Peyer's patch (tissue), 4 donors: ENCODE results near the gene STARD9. TPM values are rescaled to one million over a fixed set of nuclear protein-coding genes. Genes with fewer than 3 reads are reported as not detected.

ENCODE experiments used
- DNase-seq, 3 donors: peaks; one replicate each; pipeline ENCODE4 v3.0.0-alpha.2; 2017 to 2019
- H3K27ac ChIP-seq, 4 donors: fragments of 200-600 bp; sonication (generic); one replicate each; pipeline ENCODE4 v1.5.1; 2016 to 2019
- H3K27me3 ChIP-seq, 2 donors: fragments of 200-600 bp; sonication (generic); one replicate each; pipeline ENCODE4 v1.5.1; 2019
- H3K36me3 ChIP-seq, 3 donors: fragments of 200-600 bp; sonication (generic); one replicate each; pipeline ENCODE4 v1.5.1; 2016 to 2019
- H3K4me1 ChIP-seq, 4 donors: fragments of 200-600 bp; sonication (generic); one replicate each; pipeline ENCODE4 v1.5.1; 2016 to 2019
- H3K4me3 ChIP-seq, 4 donors: fragments of 200-600 bp; sonication (generic); 1 replicate in 3 of 4; 2 replicates in 1 of 4; pipeline ENCODE4 v1.5.1; 2016 to 2019; ENCODE audit warnings: mild to moderate bottlenecking in 1 of 4
- H3K9me3 ChIP-seq, 4 donors: fragments of 200-600 bp; sonication (generic); one replicate each; pipeline ENCODE4 v1.5.1; 2016 to 2019; ENCODE audit warnings: mild to moderate bottlenecking in 1 of 4
- CTCF ChIP-seq, 6 experiments: fragments of 450-650 bp in 4 of 6; fragments of 200-600 bp in 2 of 6; sonication (generic) in 1 of 6; IDR thresholded peaks; one replicate each; pipeline ENCODE4 v1.5.1; 2017 to 2019; ENCODE audit warnings: antibody characterized with exemption in 6 of 6, mild to moderate bottlenecking in 3 of 6, moderate library complexity in 1 of 6
- POLR2A ChIP-seq, 2 donors: fragments of 450-650 bp; IDR thresholded peaks; one replicate each; pipeline ENCODE4 v1.5.1; 2017; ENCODE audit warnings: antibody characterized with exemption in 2 of 2, mild to moderate bottlenecking in 2 of 2, moderate library complexity in 2 of 2
- total RNA-seq, 4 donors: library from RNA; depleted of rRNA; stranded (reverse); fragments of >200 nt; gene quantifications; one replicate each; pipeline ENCODE4 v1.1.0, GENCODE V29; 2016

Gene STARD9
- total RNA-seq, 4 donors from 2014 or later: 4.2 to 153 (median 20.4) TPM

GRCh38 chr15:42611532-42611931, 36.1 kb downstream of the STARD9 start:
- H3K4me1 ChIP-seq: peaks cover 0 to 6% (median 2%) of the 10 kb centered on the region in 4 donors
- no peak overlapping the region for H3K4me3 ChIP-seq
- no peak for TF ChIP-seq CTCF (IDR thresholded peaks at IDR 0.05)
- no peak for TF ChIP-seq POLR2A (IDR thresholded peaks at IDR 0.05)
- no peak for DNase-seq
- no peaks in the 10 kb centered on the region for H3K9me3 ChIP-seq
- no peaks in the 10 kb centered on the region for H3K27me3 ChIP-seq
- no peaks in the 10 kb centered on the region for H3K36me3 ChIP-seq
- no peak overlapping the region for H3K27ac ChIP-seq

GRCh38 chr15:42612367-42612912, 37.0 kb downstream of the STARD9 start:
- H3K27me3 ChIP-seq: no peaks in the 10 kb centered on the region
- H3K4me3 ChIP-seq: no peak overlapping the region
- no peaks in the 10 kb centered on the region for H3K9me3 ChIP-seq
- H3K36me3 ChIP-seq: no peaks in the 10 kb centered on the region
- H3K4me1 ChIP-seq: peaks cover 0 to 6% (median 2%) of the 10 kb centered on the region in 4 donors
- no peak for TF ChIP-seq CTCF (IDR thresholded peaks at IDR 0.05)
- TF ChIP-seq POLR2A (IDR thresholded peaks at IDR 0.05): no peak
- no peak for DNase-seq
- no peak overlapping the region for H3K27ac ChIP-seq

- Histone ChIP-seq H3K36me3 (no peaks in the 10 kb centered on the region), H3K27ac (no peak overlapping the region), H3K4me1 (no peaks in the 10 kb centered on the region), H3K4me3 (no peak overlapping the region), H3K27me3 (no peaks in the 10 kb centered on the region), H3K9me3 (no peaks in the 10 kb centered on the region)
- TF ChIP-seq CTCF (IDR thresholded peaks at IDR 0.05): no peak
- no peak for TF ChIP-seq POLR2A (IDR thresholded peaks at IDR 0.05)
- DNase-seq: no peak
Measured at GRCh38 chr15:42616107-42616506, 40.7 kb downstream of the STARD9 start.

GRCh38 chr15:42619656-42620371, 44.4 kb downstream of the STARD9 start:
- Histone ChIP-seq H3K36me3 (no peaks in the 10 kb centered on the region), H3K27ac (no peak overlapping the region), H3K27me3 (no peaks in the 10 kb centered on the region), H3K4me3 (no peak overlapping the region), H3K4me1 (no peaks in the 10 kb centered on the region), H3K9me3 (no peaks in the 10 kb centered on the region)
- TF ChIP-seq POLR2A (IDR thresholded peaks at IDR 0.05) (no peak), CTCF (IDR thresholded peaks at IDR 0.05) (no peak)
- no peak for DNase-seq

- H3K4me1 ChIP-seq: no peaks in the 10 kb centered on the region
- H3K36me3 ChIP-seq: no peaks in the 10 kb centered on the region
- TF ChIP-seq POLR2A (IDR thresholded peaks at IDR 0.05) (no peak), CTCF (IDR thresholded peaks at IDR 0.05) (no peak)
- no peak overlapping the region for H3K4me3 ChIP-seq
- no peak overlapping the region for H3K27ac ChIP-seq
- H3K9me3 ChIP-seq: no peaks in the 10 kb centered on the region
- H3K27me3 ChIP-seq: no peaks in the 10 kb centered on the region
- DNase-seq: no peak
Measured at GRCh38 chr15:42621386-42621785, 46.0 kb downstream of the STARD9 start.
